Inflammatory macrophage (primary cell): ENCODE results near the gene CMSS1.

Source experiments
- DNase-seq, 2 donors: peaks; one replicate each; pipeline ENCODE4 v3.0.0-alpha.2; 2020 to 2022

The CMSS1 gene

GRCh38 chr3:99875929-99876841 lies 58.5 kb downstream of the CMSS1 start:
- DNase-seq = peak; percentile 73 to 85

GRCh38 chr3:99877031-99877579 lies 59.4 kb downstream of the CMSS1 start:
- DNase-seq = no peak

GRCh38 chr3:99878005-99878404 lies 60.3 kb downstream of the CMSS1 start:
- DNase-seq = peak; percentile 61 to 77

- DNase-seq = no peak
These were observed 61.6 kb downstream of the CMSS1 start for GRCh38 chr3:99879275-99879674.

GRCh38 chr3:99881121-99881524 lies 63.5 kb downstream of the CMSS1 start:
- no peak for DNase-seq

GRCh38 chr3:99882436-99883137 lies 64.9 kb downstream of the CMSS1 start:
- no peak for DNase-seq

GRCh38 chr3:99883138-99883461 lies 65.4 kb downstream of the CMSS1 start:
- no peak for DNase-seq

- DNase-seq = no peak
These were observed 66.0 kb downstream of the CMSS1 start for GRCh38 chr3:99883693-99884092.

- DNase-seq = no peak
These were observed 66.8 kb downstream of the CMSS1 start for GRCh38 chr3:99884484-99884883.

- DNase-seq = no peak
These were observed 67.4 kb downstream of the CMSS1 start for GRCh38 chr3:99885085-99885484.

- no peak for DNase-seq
These were observed 68.2 kb downstream of the CMSS1 start for GRCh38 chr3:99885851-99886250.

GRCh38 chr3:99891610-99892285 lies 74.1 kb downstream of the CMSS1 start:
- DNase-seq = no peak

GRCh38 chr3:99892332-99892731 lies 74.7 kb downstream of the CMSS1 start:
- DNase-seq = no peak

- peak; percentile 55 to 59 for DNase-seq
These were observed 77.6 kb downstream of the CMSS1 start for GRCh38 chr3:99895131-99895696.

- DNase-seq = peak; percentile 84 to 94
These were observed 78.2 kb downstream of the CMSS1 start for GRCh38 chr3:99895703-99896441.

- peak in 1 of 2 donors; percentile 47 for DNase-seq
These were observed 78.8 kb downstream of the CMSS1 start for GRCh38 chr3:99896482-99896881.

- no peak for DNase-seq
These were observed 81.9 kb downstream of the CMSS1 start for GRCh38 chr3:99899603-99900002.

- DNase-seq = no peak
These were observed 82.6 kb downstream of the CMSS1 start for GRCh38 chr3:99900248-99900647.

GRCh38 chr3:99901200-99901926 lies 83.7 kb downstream of the CMSS1 start:
- peak; percentile 62 to 82 for DNase-seq

- no peak for DNase-seq
These were observed 84.4 kb downstream of the CMSS1 start for GRCh38 chr3:99902091-99902490.

GRCh38 chr3:99903869-99904268 lies 86.2 kb downstream of the CMSS1 start:
- DNase-seq = no peak
